CD14-positive monocyte (primary cell): ENCODE data around the gene ABCB8. TPM values are rescaled to one million over a fixed set of nuclear protein-coding genes. Genes with fewer than 3 reads are reported as not detected.
A peak's percentile ranks its signal among the peaks of the same experiment; 100 is the strongest.

Source experiments
- DNase-seq, 3 donors: peaks; one replicate each; pipeline ENCODE4 v3.0.0-alpha.2; 2011 to 2022
- H2AFZ ChIP-seq: 2 replicates; pipeline ENCODE4 v1.6.0; 2012; ENCODE audit warnings: mild to moderate bottlenecking, low read depth, low read length, inconsistent platforms; ENCODE audit not compliant: insufficient read depth, poor library complexity, severe bottlenecking
- H3K27ac ChIP-seq, 2 donors: 1 replicate in 1 of 2; 2 replicates in 1 of 2; pipeline ENCODE4 v1.5.1; 2012 to 2013; ENCODE audit warnings: low read length in 2 of 2, control low read depth in 1 of 2, inconsistent platforms in 1 of 2, low read depth in 1 of 2, mild to moderate bottlenecking in 1 of 2
- H3K27me3 ChIP-seq, 2 donors: one replicate each; pipeline versions ENCODE4 v1.6.0 to v1.6.1; 2011 to 2013; ENCODE audit warnings: low read length in 2 of 2; ENCODE audit not compliant: control insufficient read depth in 2 of 2, insufficient read depth in 2 of 2
- H3K36me3 ChIP-seq, 2 donors: replicated peaks in 1 of 2; 1 replicate in 1 of 2; 2 replicates in 1 of 2; pipeline versions ENCODE4 v1.5.1 to v1.6.1; 2012 to 2013; ENCODE audit warnings: low read length in 2 of 2, control low read depth in 1 of 2, inconsistent platforms in 1 of 2, mild to moderate bottlenecking in 1 of 2; ENCODE audit not compliant: insufficient read depth in 2 of 2, control insufficient read depth in 1 of 2
- H3K4me1 ChIP-seq, 2 donors: 1 replicate in 1 of 2; 2 replicates in 1 of 2; pipeline versions ENCODE4 v1.5.1 to v1.6.1; 2012 to 2013; ENCODE audit warnings: low read length in 2 of 2, control low read depth in 1 of 2, inconsistent platforms in 1 of 2, mild to moderate bottlenecking in 1 of 2, moderate library complexity in 1 of 2; ENCODE audit not compliant: insufficient read depth in 2 of 2, control insufficient read depth in 1 of 2
- H3K4me2 ChIP-seq: replicated peaks from 2 replicates; pipeline ENCODE3; 2012; ENCODE audit warnings: low read length, moderate library complexity, mild to moderate bottlenecking; ENCODE audit not compliant: poor library complexity, severe bottlenecking; ENCODE audit errors: extremely low read depth
- H3K4me3 ChIP-seq, 3 experiments: fragments of 200-600 bp in 1 of 3; sonication (generic) in 1 of 3; replicated peaks in 1 of 3; 1 replicate in 2 of 3; 2 replicates in 1 of 3; pipeline ENCODE4 v1.5.1; 2011 to 2013; ENCODE audit warnings: low read length in 3 of 3, mild to moderate bottlenecking in 3 of 3, control low read depth in 2 of 3, low read depth in 2 of 3, inconsistent platforms in 1 of 3, moderate library complexity in 1 of 3
- H3K79me2 ChIP-seq: 2 replicates; pipeline ENCODE4 v1.6.0; 2012; ENCODE audit warnings: mild to moderate bottlenecking, control low read depth, inconsistent platforms, low read length, moderate library complexity; ENCODE audit not compliant: insufficient read depth
- H3K9ac ChIP-seq: 2 replicates; pipeline ENCODE4 v1.6.0; 2017; ENCODE audit warnings: low read length, mild to moderate bottlenecking; ENCODE audit not compliant: insufficient read depth, poor library complexity, severe bottlenecking
- H3K9me3 ChIP-seq, 2 donors: replicated peaks in 1 of 2; 1 replicate in 1 of 2; 2 replicates in 1 of 2; pipeline versions ENCODE4 v1.5.1 to v1.6.1; 2012 to 2013; ENCODE audit warnings: low read length in 2 of 2, control low read depth in 1 of 2; ENCODE audit not compliant: control insufficient read depth in 1 of 2, insufficient read depth in 1 of 2
- H4K20me1 ChIP-seq: 2 replicates; pipeline ENCODE4 v1.6.0; 2012; ENCODE audit warnings: mild to moderate bottlenecking, low read length, control low read depth, moderate library complexity; ENCODE audit not compliant: insufficient read depth
- H3K27ac Mint-ChIP-seq, 7 donors: one replicate each; pipeline ENCODE4 v1.8.0; 2020; ENCODE audit warnings: mild to moderate bottlenecking in 7 of 7, mixed read lengths in 7 of 7, moderate library complexity in 6 of 7, inconsistent platforms in 2 of 7
- H3K27me3 Mint-ChIP-seq, 3 donors: one replicate each; pipeline ENCODE4 v1.8.0; 2021 to 2022; ENCODE audit warnings: low read depth in 3 of 3, mild to moderate bottlenecking in 3 of 3, mixed read lengths in 3 of 3, moderate library complexity in 3 of 3, inconsistent platforms in 1 of 3
- H3K36me3 Mint-ChIP-seq, 2 donors: one replicate each; pipeline ENCODE4 v1.8.0; 2020; ENCODE audit warnings: mixed read lengths in 2 of 2, inconsistent platforms in 1 of 2, mild to moderate bottlenecking in 1 of 2
- H3K4me1 Mint-ChIP-seq: one replicate; pipeline ENCODE4 v1.8.0; 2020; ENCODE audit warnings: mild to moderate bottlenecking, mixed read lengths
- H3K4me3 Mint-ChIP-seq, 2 donors: one replicate each; pipeline ENCODE4 v1.8.0; 2020; ENCODE audit warnings: mild to moderate bottlenecking in 2 of 2, mixed read lengths in 2 of 2, moderate library complexity in 1 of 2
- H3K9me3 Mint-ChIP-seq, 7 donors: one replicate each; pipeline ENCODE4 v1.8.0; 2020 to 2022; ENCODE audit warnings: mixed read lengths in 7 of 7, mild to moderate bottlenecking in 6 of 7, moderate library complexity in 6 of 7, inconsistent platforms in 2 of 7
- CTCF ChIP-seq: fragments of 200-600 bp; IDR thresholded peaks from one replicate; pipeline ENCODE4 v1.8.0; 2022; ENCODE audit warnings: antibody characterized with exemption, mild to moderate bottlenecking
- whole genome bisulfite sequencing: methylation state at CpG from one replicate; pipeline ENCODE4 v1.1.5; 2013; ENCODE audit warnings: missing lambda C conversion rate; ENCODE audit not compliant: insufficient coverage; 5-methylcytosine and 5-hydroxymethylcytosine counted together
- intact Hi-C, 2 donors: fragments of 100-400 bp; cut with micrococcal nuclease; formaldehyde crosslinking; loops; one replicate each; pipeline versions ENCODE4 v1.15.0 to v1.15.1; 2023
- polyA plus RNA-seq, 3 donors: library from polyadenylated mRNA; depleted of rRNA in 1 of 3; unstranded in 2 of 3; stranded (reverse) in 1 of 3; fragments of 300-500 nt in 2 of 3; fragments of >200 nt in 1 of 3; fragmentation: Illumina TruSeq in 2 of 3; gene quantifications; 1 replicate in 2 of 3; 2 replicates in 1 of 3; pipeline ENCODE4 v1.2.3, GENCODE V29; 2012 to 2021

Gene ABCB8
- polyA plus RNA-seq, 3 donors = 9.3 to 19.9 (median 9.5) TPM

DNA sequence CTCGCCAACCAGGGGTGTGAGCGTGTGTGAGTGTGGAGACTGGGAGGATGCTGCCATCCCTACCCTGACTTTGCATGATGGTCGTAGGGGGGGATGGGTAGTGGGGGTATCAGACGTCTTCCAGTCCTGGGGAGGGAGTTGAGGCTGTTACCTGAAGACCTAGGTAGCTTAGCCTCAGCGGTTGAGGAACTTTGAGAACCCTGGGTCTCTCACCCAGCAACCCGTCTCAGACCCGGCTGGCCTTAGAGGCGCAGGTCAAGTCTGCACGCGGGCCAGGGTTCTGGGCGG lies 33.8 kb downstream of the ABCB8 start:
- Histone ChIP-seq H2AFZ (no peak overlapping the region), H4K20me1 (peaks cover 70% of the 10 kb centered on the region), H3K4me1 (peaks cover 30 to 36% of the 10 kb centered on the region in 2 donors), H3K4me3 (no peak overlapping the region), H3K79me2 (peaks cover 34% of the 10 kb centered on the region), H3K4me2 (no peak overlapping the region), H3K9me3 (no peaks in the 10 kb centered on the region), H3K27ac (no peak overlapping the region), H3K9ac (no peak overlapping the region), H3K36me3 (peaks cover 38 to 51% of the 10 kb centered on the region in 2 donors), H3K27me3 (no peaks in the 10 kb centered on the region)
- no peak for TF ChIP-seq CTCF
- H3K36me3 Mint-ChIP-seq = peaks cover 26 to 44% of the 10 kb centered on the region in 2 donors
- DNase-seq = no peak
- H3K9me3 Mint-ChIP-seq = no peaks in the 10 kb centered on the region
- intact Hi-C loops = no loop called here
- peak overlapping the region in 1 of 7 donors; percentile 61 for H3K27ac Mint-ChIP-seq
- WGBS = 96% methylated on average over 7 of the region's 11 CpGs
- no peak overlapping the region for H3K4me3 Mint-ChIP-seq
- peaks cover 0 to 1% (median 0%) of the 10 kb centered on the region in 3 donors for H3K27me3 Mint-ChIP-seq
- peaks cover 29% of the 10 kb centered on the region for H3K4me1 Mint-ChIP-seq

GRCh38 chr7:151062399-151063211 lies 34.4 kb downstream of the ABCB8 start:
- peaks cover 29% of the 10 kb centered on the region for H3K79me2 ChIP-seq
- no peak overlapping the region for H3K9ac ChIP-seq
- H3K4me2 ChIP-seq = no peak overlapping the region
- no peak overlapping the region for H3K4me3 ChIP-seq
- no peaks in the 10 kb centered on the region for H3K27me3 Mint-ChIP-seq
- H3K36me3 Mint-ChIP-seq = peaks cover 30 to 50% of the 10 kb centered on the region in 2 donors
- no peak for DNase-seq
- H3K4me1 Mint-ChIP-seq = peaks cover 25% of the 10 kb centered on the region
- no peaks in the 10 kb centered on the region for H3K9me3 Mint-ChIP-seq
- peaks cover 75% of the 10 kb centered on the region for H4K20me1 ChIP-seq
- no peak overlapping the region for H3K4me3 Mint-ChIP-seq
- H3K4me1 ChIP-seq = peaks cover 25 to 30% of the 10 kb centered on the region in 2 donors
- 91% methylated on average over 18 of the region's 43 CpGs for WGBS
- no peaks in the 10 kb centered on the region for H3K27me3 ChIP-seq
- H2AFZ ChIP-seq = no peak overlapping the region
- intact Hi-C loops = no loop called here
- no peak for TF ChIP-seq CTCF
- no peak overlapping the region for H3K27ac Mint-ChIP-seq
- H3K9me3 ChIP-seq = no peaks in the 10 kb centered on the region
- H3K27ac ChIP-seq = no peak overlapping the region
- H3K36me3 ChIP-seq = peaks cover 43 to 57% of the 10 kb centered on the region in 2 donors
